ENCODE measurements around the gene HOTAIR. TPM values are rescaled to one million over a fixed set of nuclear protein-coding genes. Genes with fewer than 3 reads are reported as not detected.
A peak's percentile ranks its signal among the peaks of the same experiment; 100 is the strongest.

HOTAIR gene
- total and polyA plus RNA-seq, 2 donors (not counting 1 experiment from before 2014, with no cell fraction given) = not detected

- no peaks in the 10 kb centered on the region for H3K9me3 ChIP-seq (ENCODE audit: control insufficient read depth, insufficient read depth, low read depth, low read length)
- no peaks in the 10 kb centered on the region for H3K4me1 ChIP-seq (ENCODE audit: control insufficient read depth, extremely low read depth, insufficient read depth, low read length)
- H2AFZ ChIP-seq (ENCODE audit: low read length) = no peak overlapping the region
- TF ChIP-seq CTCF (conservative IDR thresholded peaks at IDR 0.05 in 1 of 2, IDR thresholded peaks at IDR 0.05 in 1 of 2; ENCODE audit: low read depth in 1 of 2, low read length in 2 of 2) (no peak), EZH2 (IDR thresholded peaks at IDR 0.05; ENCODE audit: low read length, missing control alignments) (peak; percentile 47)
- H3K4me3 ChIP-seq (replicated peaks in 1 of 4; ENCODE audit: control extremely low read depth in 1 of 4, insufficient read depth in 1 of 4, low read depth in 3 of 4, low read length in 4 of 4) = no peak overlapping the region
- H3K27me3 ChIP-seq (ENCODE audit: control insufficient read depth, insufficient read depth, low read length) = peaks cover 92% of the 10 kb centered on the region
- H4K20me1 ChIP-seq (ENCODE audit: control insufficient read depth, extremely low read depth, insufficient read depth, low read length) = no peaks in the 10 kb centered on the region
- no peak overlapping the region for H3K4me2 ChIP-seq (ENCODE audit: extremely low read depth, insufficient read depth, low read length)
- DNase-seq (ENCODE audit: low read depth in 2 of 2) = no peak
- H3K79me2 ChIP-seq (ENCODE audit: control insufficient read depth, insufficient read depth, low read length) = no peaks in the 10 kb centered on the region
- H3K36me3 ChIP-seq (ENCODE audit: control insufficient read depth, insufficient read depth, low read length) = no peaks in the 10 kb centered on the region
- no peak overlapping the region for H3K9ac ChIP-seq (ENCODE audit: insufficient read depth, low read length)
- H3K27ac ChIP-seq (ENCODE audit: insufficient read depth, low read length) = no peak overlapping the region
Measured at GRCh38 chr12:53975064-53975471, 314 bp upstream of the HOTAIR start.

- Histone ChIP-seq H3K9ac (ENCODE audit: insufficient read depth, low read length) (no peak overlapping the region), H3K4me2 (ENCODE audit: extremely low read depth, insufficient read depth, low read length) (no peak overlapping the region), H3K27me3 (ENCODE audit: control insufficient read depth, insufficient read depth, low read length) (peaks cover 88% of the 10 kb centered on the region), H3K36me3 (ENCODE audit: control insufficient read depth, insufficient read depth, low read length) (no peaks in the 10 kb centered on the region), H3K79me2 (ENCODE audit: control insufficient read depth, insufficient read depth, low read length) (no peaks in the 10 kb centered on the region), H3K9me3 (ENCODE audit: control insufficient read depth, insufficient read depth, low read depth, low read length) (no peaks in the 10 kb centered on the region), H2AFZ (ENCODE audit: low read length) (no peak overlapping the region), H3K27ac (ENCODE audit: insufficient read depth, low read length) (no peak overlapping the region), H3K4me1 (ENCODE audit: control insufficient read depth, extremely low read depth, insufficient read depth, low read length) (no peaks in the 10 kb centered on the region), H3K4me3 (replicated peaks in 1 of 4; ENCODE audit: control extremely low read depth in 1 of 4, insufficient read depth in 1 of 4, low read depth in 3 of 4, low read length in 4 of 4) (no peak overlapping the region), H4K20me1 (ENCODE audit: control insufficient read depth, extremely low read depth, insufficient read depth, low read length) (no peaks in the 10 kb centered on the region)
- no peak for TF ChIP-seq CTCF (conservative IDR thresholded peaks at IDR 0.05 in 1 of 2, IDR thresholded peaks at IDR 0.05 in 1 of 2; ENCODE audit: low read depth in 1 of 2, low read length in 2 of 2)
- peak; percentile 98 for TF ChIP-seq EZH2 (IDR thresholded peaks at IDR 0.05; ENCODE audit: low read length, missing control alignments)
- no peak for DNase-seq (ENCODE audit: low read depth in 2 of 2)
Measured at GRCh38 chr12:53973236-53974042, 1.3 kb downstream of the HOTAIR start.

- Histone ChIP-seq H3K27me3 (ENCODE audit: control insufficient read depth, insufficient read depth, low read length) (peaks cover 89% of the 10 kb centered on the region), H3K27ac (ENCODE audit: insufficient read depth, low read length) (no peak within 1 kb of the TSS), H2AFZ (ENCODE audit: low read length) (no peak within 1 kb of the TSS), H3K36me3 (ENCODE audit: control insufficient read depth, insufficient read depth, low read length) (no peaks in the 10 kb centered on the region), H3K4me2 (ENCODE audit: extremely low read depth, insufficient read depth, low read length) (no peak within 1 kb of the TSS), H3K4me3 (replicated peaks in 1 of 4; ENCODE audit: control extremely low read depth in 1 of 4, insufficient read depth in 1 of 4, low read depth in 3 of 4, low read length in 4 of 4) (no peak within 1 kb of the TSS), H3K4me1 (ENCODE audit: control insufficient read depth, extremely low read depth, insufficient read depth, low read length) (no peaks in the 10 kb centered on the region), H3K79me2 (ENCODE audit: control insufficient read depth, insufficient read depth, low read length) (no peaks in the 10 kb centered on the region), H3K9me3 (ENCODE audit: control insufficient read depth, insufficient read depth, low read depth, low read length) (no peaks in the 10 kb centered on the region), H4K20me1 (ENCODE audit: control insufficient read depth, extremely low read depth, insufficient read depth, low read length) (no peaks in the 10 kb centered on the region), H3K9ac (ENCODE audit: insufficient read depth, low read length) (no peak within 1 kb of the TSS)
- no peak for TF ChIP-seq EZH2 (IDR thresholded peaks at IDR 0.05; ENCODE audit: low read length, missing control alignments)
- no peak for TF ChIP-seq CTCF (conservative IDR thresholded peaks at IDR 0.05 in 1 of 2, IDR thresholded peaks at IDR 0.05 in 1 of 2; ENCODE audit: low read depth in 1 of 2, low read length in 2 of 2)
- DNase-seq (ENCODE audit: low read depth in 2 of 2) = no peak
Measured at GRCh38 chr12:53972722-53973235, 2.0 kb downstream of the HOTAIR start, which contains the start of gene HOXC11. Gene HOXC11, plus strand, starts transcription at chr12:53973126. Its CDS starts 116 bp downstream, at chr12:53973242.
